CD4-positive, CD25-positive, alpha-beta regulatory T cell (primary cell): ENCODE measurements around the gene ALMS1. TPM values are rescaled to one million over a fixed set of nuclear protein-coding genes. Genes with fewer than 3 reads are reported as not detected.
"Not testable (repeated sequence)": the region's sequence is repeated elsewhere in the genome, so short reads cannot be mapped to it uniquely, and the experiment has no call there.

Experiments
- ATAC-seq, 2 donors: fragments of 150-1000 bp; cut with Tn5 transposase; one replicate each; pipeline ENCODE4 v1.10.0; 2021; ENCODE audit warnings: low read depth in 2 of 2, moderate number of reproducible peaks in 2 of 2, moderate library complexity in 1 of 2
- DNase-seq, 3 donors: peaks; one replicate each; pipeline versions ENCODE4 v3.0.0 to v3.0.0-alpha.2; 2012 to 2022; ENCODE audit warnings: mixed read lengths in 1 of 3
- H3K27ac ChIP-seq: one replicate; pipeline ENCODE4 v1.7.0; 2013; ENCODE audit warnings: mild to moderate bottlenecking, low read length; ENCODE audit not compliant: insufficient read depth, poor library complexity, severe bottlenecking
- H3K27me3 ChIP-seq: one replicate; pipeline ENCODE4 v1.7.0; 2013; ENCODE audit warnings: low read length; ENCODE audit not compliant: control insufficient read depth, insufficient read depth
- H3K36me3 ChIP-seq: one replicate; pipeline ENCODE4 v1.7.0; 2013; ENCODE audit warnings: mild to moderate bottlenecking, low read length, moderate library complexity; ENCODE audit not compliant: control insufficient read depth, insufficient read depth
- H3K4me1 ChIP-seq: 2 replicates; pipeline ENCODE4 v1.7.0; 2013; ENCODE audit warnings: mild to moderate bottlenecking, low read length; ENCODE audit not compliant: insufficient read depth, control insufficient read depth, poor library complexity, severe bottlenecking
- H3K4me3 ChIP-seq: one replicate; pipeline ENCODE4 v1.7.0; 2013; ENCODE audit warnings: low read depth, mild to moderate bottlenecking, low read length, moderate library complexity
- H3K9me3 ChIP-seq, 2 experiments: 1 replicate in 1 of 2; 2 replicates in 1 of 2; pipeline ENCODE4 v1.7.0; 2013; ENCODE audit warnings: low read length in 2 of 2, mild to moderate bottlenecking in 1 of 2, moderate library complexity in 1 of 2; ENCODE audit not compliant: control insufficient read depth in 2 of 2
- H3K27ac Mint-ChIP-seq, 3 donors: one replicate each; pipeline ENCODE4 v1.8.0; 2020 to 2022; ENCODE audit warnings: mild to moderate bottlenecking in 3 of 3, mixed read lengths in 3 of 3, moderate library complexity in 2 of 3
- H3K27me3 Mint-ChIP-seq: one replicate; pipeline ENCODE4 v1.8.0; 2022; ENCODE audit warnings: mild to moderate bottlenecking, mixed read lengths
- H3K36me3 Mint-ChIP-seq: one replicate; pipeline ENCODE4 v1.8.0; 2020; ENCODE audit warnings: mixed read lengths
- H3K4me1 Mint-ChIP-seq, 4 donors: one replicate each; pipeline ENCODE4 v1.8.0; 2020 to 2022; ENCODE audit warnings: mixed read lengths in 4 of 4, mild to moderate bottlenecking in 1 of 4
- H3K4me3 Mint-ChIP-seq, 4 donors: one replicate each; pipeline ENCODE4 v1.8.0; 2020 to 2022; ENCODE audit warnings: mild to moderate bottlenecking in 4 of 4, mixed read lengths in 4 of 4, moderate library complexity in 3 of 4
- H3K9me3 Mint-ChIP-seq, 7 donors: one replicate each; pipeline ENCODE4 v1.8.0; 2020 to 2022; ENCODE audit warnings: mixed read lengths in 7 of 7, mild to moderate bottlenecking in 3 of 7, moderate library complexity in 2 of 7
- polyA plus RNA-seq, 4 donors: library from polyadenylated mRNA; unstranded; fragments of 300-500 nt; fragmentation: Illumina TruSeq; gene quantifications; one replicate each; pipeline ENCODE4 v1.2.3, GENCODE V29; 2021
- total RNA-seq: library from RNA; stranded (reverse); gene quantifications from one replicate; pipeline ENCODE4 v1.2.3, GENCODE V29; 2022

Gene ALMS1
- total and polyA plus RNA-seq, 5 donors from 2014 or later = 1.6 to 29.3 (median 2.7) TPM

DNA sequence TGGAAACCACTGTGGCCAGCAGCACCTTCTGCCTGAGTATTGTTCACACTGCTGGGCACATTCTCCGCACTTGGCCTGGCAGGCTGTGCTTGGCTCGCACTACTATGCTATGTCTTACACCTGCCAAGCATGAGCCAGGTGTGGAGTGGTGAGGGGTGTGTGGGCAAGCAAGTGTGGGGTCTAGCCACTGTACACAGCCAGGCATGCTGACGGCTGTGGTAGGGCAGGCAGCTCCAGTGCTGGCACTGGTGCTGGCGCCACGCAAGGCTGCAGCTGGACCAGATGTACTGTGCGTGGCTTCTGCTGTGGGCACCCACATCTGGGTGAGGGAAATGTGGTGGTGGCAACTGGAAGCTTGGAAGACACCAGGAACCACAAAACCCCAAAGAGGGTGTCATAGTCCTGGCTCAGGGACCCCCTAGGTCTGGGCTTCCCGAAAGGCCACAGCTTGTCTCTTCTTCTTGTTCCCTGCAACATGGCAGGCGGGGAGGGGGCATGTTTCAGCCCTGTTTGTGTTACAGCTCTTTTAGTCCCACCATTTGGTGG is 101.5 kb downstream of the ALMS1 start:
- Histone ChIP-seq H3K9me3 (no peaks in the 10 kb centered on the region), H3K4me3 (no peak overlapping the region), H3K27me3 (no peaks in the 10 kb centered on the region), H3K4me1 (no peaks in the 10 kb centered on the region), H3K27ac (no peak overlapping the region), H3K36me3 (peaks cover 24% of the 10 kb centered on the region)
- Mint-ChIP-seq H3K27me3 (no peaks in the 10 kb centered on the region), H3K9me3 (peaks cover 0 to 1% (median 0%) of the 10 kb centered on the region in 7 donors), H3K4me3 (no peak overlapping the region), H3K36me3 (peaks cover 59% of the 10 kb centered on the region), H3K4me1 (peaks cover 0 to 2% (median 0%) of the 10 kb centered on the region in 4 donors), H3K27ac (no peak overlapping the region)
- no peak for ATAC-seq
- DNase-seq = no peak

DNA sequence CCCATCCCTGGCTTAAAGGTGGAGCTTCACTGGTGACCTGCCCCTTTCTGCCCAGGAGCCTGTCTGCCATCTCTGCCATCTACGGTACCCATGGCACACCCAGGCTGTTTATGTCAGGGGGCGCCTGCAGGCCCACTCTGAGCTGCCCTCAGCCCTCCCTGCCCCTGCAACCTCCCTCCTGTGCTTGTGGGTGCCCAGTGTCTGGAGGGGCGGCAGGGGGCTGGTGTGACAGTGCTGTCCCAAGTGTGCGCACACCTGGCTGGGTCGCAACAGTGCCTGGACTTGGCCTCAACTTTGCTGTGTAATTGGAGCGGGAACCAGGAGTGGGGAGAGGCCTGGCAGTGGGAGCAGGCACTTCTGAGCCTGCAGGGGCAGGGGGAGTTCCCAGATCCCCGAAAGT is 102.4 kb downstream of the ALMS1 start:
- H3K4me3 Mint-ChIP-seq = peak overlapping the region in 1 of 4 donors; percentile 35
- no peaks in the 10 kb centered on the region for H3K27me3 ChIP-seq
- no peak for DNase-seq
- peaks cover 0 to 2% (median 0%) of the 10 kb centered on the region in 4 donors for H3K4me1 Mint-ChIP-seq
- ATAC-seq = no peak
- H3K27ac ChIP-seq = no peak overlapping the region
- H3K36me3 ChIP-seq = peaks cover 24% of the 10 kb centered on the region
- H3K27ac Mint-ChIP-seq = no peak overlapping the region
- H3K9me3 Mint-ChIP-seq = peaks cover 0 to 1% (median 0%) of the 10 kb centered on the region in 7 donors
- no peak overlapping the region for H3K4me3 ChIP-seq
- H3K36me3 Mint-ChIP-seq = peaks cover 62% of the 10 kb centered on the region
- no peaks in the 10 kb centered on the region for H3K4me1 ChIP-seq
- no peaks in the 10 kb centered on the region for H3K9me3 ChIP-seq
- no peaks in the 10 kb centered on the region for H3K27me3 Mint-ChIP-seq

DNA sequence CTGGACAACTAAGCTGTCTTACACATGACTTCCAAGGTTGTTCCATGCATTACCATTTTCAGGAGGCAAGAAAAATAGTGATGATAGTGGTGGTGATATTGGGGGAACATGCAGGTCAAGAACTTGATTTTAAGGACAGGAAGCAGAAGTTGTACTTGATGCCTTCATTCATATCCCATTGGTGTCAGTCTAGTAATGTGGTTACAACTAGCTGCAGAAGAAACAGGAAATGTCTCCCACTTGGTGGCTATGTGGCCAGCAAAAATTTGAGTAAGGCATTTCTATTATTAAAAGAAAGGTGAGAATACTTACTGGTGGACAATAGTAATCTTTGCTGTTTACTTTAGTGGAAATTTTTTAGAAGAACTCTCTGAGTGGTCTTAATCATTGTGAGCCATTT is 103.4 kb downstream of the ALMS1 start:
- Mint-ChIP-seq H3K27me3 (no peaks in the 10 kb centered on the region), H3K4me1 (peaks cover 0 to 2% (median 0%) of the 10 kb centered on the region in 4 donors), H3K9me3 (peaks cover 0 to 1% (median 0%) of the 10 kb centered on the region in 7 donors), H3K27ac (no peak overlapping the region), H3K36me3 (peaks cover 62% of the 10 kb centered on the region), H3K4me3 (no peak overlapping the region)
- Histone ChIP-seq H3K9me3 (no peaks in the 10 kb centered on the region), H3K4me1 (no peaks in the 10 kb centered on the region), H3K4me3 (no peak overlapping the region), H3K36me3 (peaks cover 24% of the 10 kb centered on the region), H3K27ac (no peak overlapping the region), H3K27me3 (no peaks in the 10 kb centered on the region)
- no peak for ATAC-seq
- no peak for DNase-seq

DNA sequence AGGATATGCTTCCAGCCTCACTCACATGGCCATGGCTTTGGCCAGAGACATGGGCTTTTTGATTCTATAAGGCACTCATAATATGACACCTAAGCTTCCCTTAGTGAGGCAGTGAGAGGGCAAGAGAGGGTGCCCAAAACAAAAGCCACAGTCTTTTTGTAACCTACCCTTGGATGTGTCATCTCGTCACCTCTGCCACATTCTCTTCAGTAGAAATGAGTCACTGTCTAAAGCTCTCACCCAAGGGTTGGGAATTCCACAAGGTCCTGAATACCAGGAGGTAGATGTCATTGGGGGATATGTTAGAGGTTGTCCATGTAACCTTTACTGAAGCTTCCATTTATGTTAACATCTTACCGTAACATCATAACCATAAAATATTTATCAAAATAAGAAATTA is 108.4 kb downstream of the ALMS1 start:
- Mint-ChIP-seq H3K9me3 (peaks cover 0 to 4% (median 0%) of the 10 kb centered on the region in 7 donors), H3K4me1 (peaks cover 0 to 8% (median 2%) of the 10 kb centered on the region in 4 donors), H3K27ac (no peak overlapping the region), H3K27me3 (no peaks in the 10 kb centered on the region), H3K36me3 (peaks cover 44% of the 10 kb centered on the region), H3K4me3 (no peak overlapping the region)
- Histone ChIP-seq H3K9me3 (no peaks in the 10 kb centered on the region), H3K36me3 (peaks cover 14% of the 10 kb centered on the region), H3K27ac (no peak overlapping the region), H3K4me3 (no peak overlapping the region), H3K4me1 (no peaks in the 10 kb centered on the region), H3K27me3 (no peaks in the 10 kb centered on the region)
- DNase-seq (no peak), ATAC-seq (no peak)

DNA sequence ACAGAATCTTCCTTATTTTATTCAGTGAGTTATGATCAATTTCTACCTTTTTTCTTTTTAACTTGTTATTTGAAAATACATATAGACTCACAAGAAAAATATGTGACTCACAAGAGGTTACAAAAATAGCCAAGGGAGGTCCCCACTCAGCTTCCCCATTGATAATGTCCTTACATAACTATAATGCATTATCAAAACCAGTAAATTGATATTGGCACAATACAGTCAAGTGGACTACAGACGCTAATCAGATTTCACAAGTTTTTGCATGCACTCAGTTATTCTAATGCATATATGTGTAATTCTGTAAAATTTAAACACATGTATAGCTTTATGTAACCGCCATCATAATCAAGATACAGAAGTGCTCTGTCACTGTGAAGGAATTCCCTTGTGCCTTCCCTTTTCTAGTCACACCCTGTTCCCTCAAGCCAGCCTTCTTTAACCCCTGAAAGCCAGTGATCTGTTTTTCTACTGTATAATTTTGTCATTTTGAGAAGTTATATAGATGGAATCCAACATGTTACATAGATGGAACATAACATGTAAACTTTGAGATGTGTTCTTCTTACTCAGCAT is 118.4 kb downstream of the ALMS1 start:
- Histone ChIP-seq H3K27me3 (no peaks in the 10 kb centered on the region), H3K27ac (no peak overlapping the region), H3K4me3 (no peak overlapping the region), H3K36me3 (no peaks in the 10 kb centered on the region), H3K4me1 (no peaks in the 10 kb centered on the region), H3K9me3 (peaks cover 0 to 2% of the 10 kb centered on the region in 2 experiments)
- DNase-seq (no peak), ATAC-seq (no peak)
- H3K27ac Mint-ChIP-seq = no peak overlapping the region
- H3K36me3 Mint-ChIP-seq = peaks cover 35% of the 10 kb centered on the region
- no peaks in the 10 kb centered on the region for H3K27me3 Mint-ChIP-seq
- no peak overlapping the region for H3K4me3 Mint-ChIP-seq
- H3K4me1 Mint-ChIP-seq = peaks cover 0 to 12% (median 5%) of the 10 kb centered on the region in 4 donors
- peaks cover 0 to 32% (median 7%) of the 10 kb centered on the region in 7 donors for H3K9me3 Mint-ChIP-seq

DNA sequence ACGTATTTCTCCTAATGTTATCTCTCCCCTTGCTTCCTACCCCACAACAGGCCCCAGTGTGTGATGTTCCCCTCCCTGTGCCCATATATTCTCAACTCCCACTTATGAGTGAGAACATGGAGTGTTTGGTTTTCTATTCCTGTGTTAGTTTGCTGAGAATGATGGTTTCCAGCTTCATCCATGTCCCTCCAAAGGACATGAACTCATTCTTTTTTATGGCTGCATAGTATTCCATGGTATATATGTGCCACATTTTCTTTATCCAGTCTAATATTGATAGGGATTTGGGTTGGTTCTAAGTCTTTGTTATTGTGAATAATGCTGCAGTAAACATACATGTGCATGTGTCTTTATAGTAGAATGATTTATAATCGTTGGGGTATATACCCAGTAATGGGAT is 119.2 kb downstream of the ALMS1 start:
- Mint-ChIP-seq H3K9me3 (peaks cover 0 to 36% (median 11%) of the 10 kb centered on the region in 7 donors), H3K36me3 (peaks cover 40% of the 10 kb centered on the region)
- not testable (repeated sequence) for H3K27ac ChIP-seq, ATAC-seq, H3K4me3 Mint-ChIP-seq, H3K27me3 ChIP-seq, H3K27ac Mint-ChIP-seq, H3K4me1 Mint-ChIP-seq, H3K9me3 ChIP-seq, H3K36me3 ChIP-seq, H3K4me3 ChIP-seq, H3K4me1 ChIP-seq, H3K27me3 Mint-ChIP-seq, DNase-seq

DNA sequence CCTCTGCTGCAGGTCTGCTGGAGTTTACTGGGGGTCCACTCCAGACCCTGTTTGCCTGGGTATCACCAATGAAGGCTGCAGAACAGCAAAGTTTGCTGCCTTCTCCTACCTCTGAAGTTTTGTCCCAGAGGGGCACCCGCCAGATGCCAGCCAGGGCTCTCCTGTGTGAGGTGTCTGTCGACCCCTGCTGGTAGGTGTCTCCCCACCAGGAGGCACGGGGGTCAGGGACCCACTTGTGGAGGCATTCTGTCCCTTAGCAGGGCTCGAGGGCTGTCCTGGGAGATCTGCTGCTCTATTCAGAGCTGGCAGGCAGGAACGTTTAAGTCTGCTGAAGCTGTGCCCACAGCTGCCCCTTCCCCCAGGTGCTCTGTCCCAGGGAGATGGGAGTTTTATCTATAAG is 124.8 kb downstream of the ALMS1 start:
- H3K27ac ChIP-seq, H3K27ac Mint-ChIP-seq, H3K27me3 Mint-ChIP-seq, H3K36me3 ChIP-seq, H3K27me3 ChIP-seq, H3K4me3 ChIP-seq, DNase-seq, H3K9me3 ChIP-seq, H3K4me1 Mint-ChIP-seq, H3K4me1 ChIP-seq, ATAC-seq, H3K4me3 Mint-ChIP-seq: not testable (repeated sequence)
- peaks cover 0 to 49% (median 10%) of the 10 kb centered on the region in 7 donors for H3K9me3 Mint-ChIP-seq
- H3K36me3 Mint-ChIP-seq = peaks cover 53% of the 10 kb centered on the region

DNA sequence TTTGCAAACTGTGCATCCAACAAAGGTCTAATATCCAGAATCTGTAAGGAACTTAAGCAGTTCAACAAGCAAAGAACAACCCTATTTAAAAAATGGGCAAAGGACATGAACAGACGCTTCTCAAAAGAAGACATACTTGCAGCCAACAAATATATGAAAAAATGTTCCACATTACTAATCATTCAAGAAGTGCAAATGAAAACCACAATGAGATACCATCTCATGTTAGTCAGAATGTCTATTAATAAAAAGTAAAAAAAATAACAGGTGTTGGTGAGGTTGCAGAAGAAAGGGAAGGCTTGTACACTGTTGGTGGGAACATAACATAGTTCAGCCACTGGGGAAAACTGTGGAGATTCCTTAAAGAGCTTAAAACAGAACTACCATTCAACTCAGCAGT is 130.4 kb downstream of the ALMS1 start:
- Mint-ChIP-seq H3K36me3 (peaks cover 48% of the 10 kb centered on the region), H3K4me3 (no peak overlapping the region), H3K9me3 (peaks cover 0 to 18% (median 2%) of the 10 kb centered on the region in 7 donors), H3K27ac (no peak overlapping the region), H3K27me3 (no peaks in the 10 kb centered on the region), H3K4me1 (peaks cover 0 to 12% (median 5%) of the 10 kb centered on the region in 4 donors)
- ATAC-seq = no peak
- Histone ChIP-seq H3K4me3 (no peak overlapping the region), H3K4me1 (no peaks in the 10 kb centered on the region), H3K27ac (no peak overlapping the region), H3K27me3 (no peaks in the 10 kb centered on the region), H3K9me3 (no peaks in the 10 kb centered on the region), H3K36me3 (peaks cover 9% of the 10 kb centered on the region)
- DNase-seq = no peak
